Measurements from ENCODE around the gene TUBGCP6.
"Not testable (repeated sequence)": the region's sequence is repeated elsewhere in the genome, so short reads cannot be mapped to it uniquely, and the experiment has no call there.

TUBGCP6 gene

DNA sequence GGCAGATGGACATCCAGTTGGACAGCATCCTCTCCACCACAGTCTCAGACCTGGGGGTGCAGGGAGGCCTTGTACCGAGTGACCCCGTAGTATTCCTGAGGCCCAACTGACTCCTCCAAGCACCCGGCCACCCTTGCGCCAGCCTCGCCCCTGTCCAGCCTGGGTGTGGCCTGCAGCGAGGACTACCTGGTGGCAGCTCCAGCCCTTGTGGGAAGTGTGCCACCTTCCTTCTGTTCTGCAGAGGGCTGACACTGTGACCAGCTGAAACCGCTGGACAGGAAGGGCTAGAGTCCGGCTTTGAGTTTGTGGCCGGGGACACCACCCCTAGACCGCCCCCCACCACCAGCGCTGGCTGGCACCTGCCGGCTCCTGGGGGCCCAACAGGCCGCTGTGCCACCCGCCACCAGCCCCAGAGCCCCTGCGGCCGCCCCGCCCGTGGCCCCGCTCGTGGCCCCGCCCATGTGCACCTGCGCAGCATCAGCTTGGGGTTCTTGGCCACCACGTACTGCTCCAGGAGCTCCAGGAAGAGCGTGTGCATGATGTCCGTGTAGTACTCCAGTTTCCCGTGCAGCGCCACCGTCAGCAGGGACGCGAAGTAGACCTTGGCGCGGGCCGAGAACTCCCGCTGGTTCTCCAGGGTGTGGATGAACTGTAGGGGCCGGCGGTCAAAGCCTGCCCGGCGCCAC is 35.3 kb upstream of the TUBGCP6 start:
- no peak for DNase-seq (ENCODE audit: low spot score)

DNA sequence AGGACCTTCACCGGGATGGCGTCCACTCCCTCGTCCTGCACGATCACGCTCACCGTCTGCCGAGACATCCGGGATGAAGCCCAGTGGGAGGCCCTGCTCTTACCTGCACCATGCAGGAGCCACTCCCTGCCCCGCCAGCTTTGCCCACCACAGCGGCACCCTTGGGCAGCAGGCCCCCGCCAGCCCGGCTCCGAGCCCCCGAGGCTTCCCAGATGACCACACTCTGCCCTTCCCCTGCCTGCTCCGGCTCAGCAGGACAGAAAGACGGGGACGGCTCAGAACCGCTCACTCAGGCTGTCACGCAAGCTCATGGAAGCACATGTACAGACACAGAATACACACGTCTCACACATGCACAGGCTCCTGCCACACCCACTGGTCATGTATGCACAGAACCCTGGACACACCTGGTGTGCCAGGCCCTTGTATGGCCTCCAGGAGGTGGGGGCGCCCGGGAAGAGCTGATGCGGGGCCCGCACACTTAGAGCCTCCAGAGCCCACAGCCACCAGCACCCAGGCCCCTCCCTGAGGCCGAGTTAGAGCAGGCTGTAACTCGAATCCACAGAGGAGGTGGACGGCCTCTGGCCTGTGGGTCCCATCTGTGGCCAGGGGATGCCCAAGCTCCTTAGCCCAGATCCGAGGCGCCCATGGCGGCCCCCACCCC is 34.3 kb upstream of the TUBGCP6 start:
- no peak for DNase-seq (ENCODE audit: low spot score)

DNA sequence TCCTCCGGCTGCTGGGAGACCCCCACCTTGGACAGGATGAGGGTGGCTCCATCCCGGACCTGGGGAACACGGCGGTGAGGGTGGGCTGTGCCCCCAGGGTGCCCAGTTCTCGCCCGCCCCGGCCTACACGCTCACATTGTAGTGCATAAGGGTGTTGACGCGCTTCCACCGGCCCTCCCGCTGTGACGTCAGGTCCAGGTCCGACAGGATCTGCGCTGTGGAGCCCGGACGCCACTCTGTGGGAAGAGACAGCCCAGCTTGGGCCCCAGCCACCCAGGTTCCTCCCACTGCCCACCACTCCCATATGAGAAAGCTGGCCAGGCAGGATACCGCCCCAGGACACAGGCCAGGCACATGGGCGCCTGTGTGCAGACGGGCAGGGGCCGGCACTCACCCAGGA is 33.6 kb upstream of the TUBGCP6 start:
- no peak for DNase-seq (ENCODE audit: low spot score)

DNA sequence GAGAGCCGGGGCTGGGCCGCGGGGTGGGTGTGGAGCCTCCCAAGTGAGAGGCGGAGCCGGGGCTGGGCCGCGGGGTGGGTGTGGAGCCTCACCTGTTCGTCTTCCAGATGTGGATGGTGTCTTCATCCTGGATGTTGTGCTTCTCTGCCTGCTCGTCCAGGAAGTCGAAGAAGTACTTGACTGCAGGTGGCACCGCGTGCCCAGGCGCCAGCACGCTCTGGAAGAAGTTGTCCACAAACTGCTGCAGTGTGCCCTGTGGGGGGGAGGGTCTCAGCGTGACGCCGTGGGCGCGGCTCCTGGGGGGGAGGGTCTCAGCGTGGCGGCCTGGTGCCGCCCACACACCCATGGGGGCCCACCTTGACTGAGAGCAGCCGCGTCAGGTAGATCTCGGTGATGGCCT is 32.9 kb upstream of the TUBGCP6 start:
- DNase-seq (ENCODE audit: low spot score) = no peak

DNA sequence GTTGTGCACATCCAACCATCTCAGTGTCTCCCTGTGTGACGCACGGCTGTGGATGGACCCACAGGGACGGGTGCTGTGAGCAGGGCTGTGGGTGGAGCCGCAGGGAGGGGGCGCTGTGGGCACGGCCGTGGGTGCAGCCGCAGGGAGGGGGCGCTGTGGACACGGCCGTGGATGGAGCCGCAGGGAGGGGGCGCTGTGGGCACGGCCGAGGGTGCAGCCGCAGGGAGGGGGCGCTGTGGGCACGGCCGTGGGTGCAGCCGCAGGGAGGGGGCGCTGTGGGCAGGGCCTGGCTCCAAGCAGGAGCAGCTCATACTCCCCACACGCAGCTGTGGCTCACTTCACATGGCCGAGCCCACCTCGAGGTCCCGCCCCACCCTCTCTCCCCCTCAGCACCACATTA is 31.3 kb upstream of the TUBGCP6 start:
- DNase-seq (ENCODE audit: low spot score) = peak; percentile 91

DNA sequence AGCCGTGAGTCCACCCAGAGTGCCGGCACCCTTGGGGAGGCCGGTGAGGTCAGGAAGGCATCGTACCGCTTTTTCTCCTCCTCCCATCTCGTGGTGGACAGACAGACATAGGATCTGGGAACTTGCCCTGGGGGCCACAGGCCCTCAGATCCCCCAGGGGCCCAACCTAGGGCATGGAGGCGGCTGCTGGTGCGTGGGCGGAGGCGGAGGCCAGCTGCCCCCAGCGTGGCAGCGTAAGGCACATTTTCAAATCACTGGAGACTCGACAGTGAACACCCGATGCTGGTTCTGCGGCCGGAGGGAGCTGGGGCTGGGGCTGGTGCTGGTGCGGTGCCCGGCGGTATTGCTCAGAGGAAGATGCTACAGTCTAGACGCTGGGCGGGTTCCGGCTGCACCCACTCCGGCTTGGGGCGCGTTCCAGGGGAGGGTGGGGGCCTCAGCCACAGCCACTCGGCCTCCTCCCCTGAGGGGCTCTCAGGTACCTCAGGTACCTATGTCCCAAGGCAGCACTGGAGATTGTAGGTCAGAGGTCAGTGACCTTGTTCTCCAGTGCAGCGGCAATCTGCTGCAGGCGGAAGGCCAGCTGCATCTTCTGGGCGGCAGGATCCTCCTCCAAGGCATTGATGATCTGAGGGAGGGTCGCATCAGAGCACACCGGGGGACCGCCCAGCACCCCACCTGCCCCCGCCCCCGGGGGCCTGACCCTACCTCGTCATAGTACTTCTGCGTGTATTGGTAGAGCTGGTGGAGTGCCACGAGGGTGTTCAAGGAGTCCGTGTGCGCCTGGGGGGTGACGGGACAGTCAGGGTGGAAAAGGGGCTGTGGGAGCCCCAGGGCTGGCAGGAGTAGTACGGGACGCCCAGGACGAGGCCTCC is 30.6 kb upstream of the TUBGCP6 start:
- DNase-seq (ENCODE audit: low spot score) = no peak

DNA sequence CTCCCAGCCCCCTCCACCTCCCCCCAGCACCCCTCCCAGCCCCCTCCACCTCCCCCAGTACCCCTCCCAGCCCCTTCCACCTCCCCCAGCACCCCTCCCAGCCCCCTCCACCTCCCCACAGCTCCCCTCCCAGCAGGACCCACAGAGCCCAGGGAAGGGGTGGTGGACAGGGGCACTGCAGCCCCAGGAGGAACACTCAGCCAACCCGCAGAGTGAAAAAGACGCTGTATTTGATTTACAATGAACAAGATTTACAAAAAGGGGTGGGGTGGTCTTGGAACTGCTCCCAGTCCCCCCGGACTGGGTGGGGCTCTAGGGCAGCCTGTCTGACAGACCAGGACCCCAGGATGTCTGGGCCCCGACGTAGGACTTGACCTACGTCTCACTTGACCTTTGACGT is 29.9 kb upstream of the TUBGCP6 start:
- no peak for DNase-seq (ENCODE audit: low spot score)

DNA sequence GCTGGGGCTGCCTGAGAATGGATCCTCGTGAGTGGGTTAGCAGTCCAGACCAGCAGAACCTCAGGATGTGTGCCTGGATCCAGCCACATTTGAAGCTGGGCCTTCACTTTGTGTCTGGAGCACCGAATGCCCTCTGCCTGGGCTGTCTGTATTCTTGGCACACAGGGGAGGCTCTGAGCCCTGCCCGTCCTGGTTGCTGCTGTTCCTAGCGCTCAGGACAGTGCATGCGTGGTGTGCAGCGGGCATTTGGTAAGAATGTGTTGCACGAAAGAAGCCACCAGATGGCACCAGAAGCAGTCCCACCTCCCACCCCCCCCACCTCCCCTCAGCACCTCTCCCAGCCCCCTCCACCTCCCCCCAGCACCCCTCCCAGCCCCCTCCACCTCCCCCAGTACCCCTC is 29.5 kb upstream of the TUBGCP6 start:
- DNase-seq (ENCODE audit: low spot score) = peak; percentile 73

DNA sequence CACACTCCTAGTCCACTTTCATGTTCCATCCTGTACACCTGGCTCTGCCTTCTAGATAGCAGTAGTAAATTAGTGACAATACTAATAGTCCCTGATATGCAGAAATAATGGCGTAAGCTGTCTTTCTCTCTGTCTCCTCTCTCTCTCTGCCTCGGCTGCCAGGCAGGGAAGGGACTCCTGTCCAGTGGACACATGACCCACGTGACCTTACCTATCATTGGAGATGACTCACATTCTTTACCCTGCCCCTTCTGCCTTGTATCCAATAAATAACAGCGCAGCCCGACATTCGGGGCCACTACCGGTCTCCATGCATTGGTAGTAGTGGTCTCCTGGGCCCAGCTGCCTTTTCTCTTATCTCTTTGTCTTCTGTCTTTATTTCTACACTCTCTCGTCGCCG is 29.0 kb upstream of the TUBGCP6 start:
- not testable (repeated sequence) for DNase-seq (ENCODE audit: low spot score)

DNA sequence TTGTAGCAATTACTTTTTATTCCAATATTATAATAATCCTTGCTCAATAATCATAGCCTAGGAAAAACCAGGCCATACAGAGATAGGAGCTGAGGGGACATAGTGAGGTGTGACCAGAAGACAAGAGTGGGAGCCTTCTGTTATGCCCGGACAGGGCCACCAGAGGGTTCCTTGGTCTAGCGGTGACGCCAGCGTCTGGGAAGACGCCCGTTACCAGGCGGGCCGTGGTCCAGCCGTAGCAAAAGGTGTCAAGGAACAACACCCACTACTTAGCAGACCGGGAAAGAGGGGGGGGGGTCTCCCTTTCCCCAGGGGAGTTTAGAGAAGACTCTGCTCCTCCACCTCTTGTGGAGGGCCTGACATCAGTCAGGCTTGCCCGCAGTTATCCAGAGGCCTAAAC is 28.5 kb upstream of the TUBGCP6 start:
- DNase-seq (ENCODE audit: low spot score) = not testable (repeated sequence)

DNA sequence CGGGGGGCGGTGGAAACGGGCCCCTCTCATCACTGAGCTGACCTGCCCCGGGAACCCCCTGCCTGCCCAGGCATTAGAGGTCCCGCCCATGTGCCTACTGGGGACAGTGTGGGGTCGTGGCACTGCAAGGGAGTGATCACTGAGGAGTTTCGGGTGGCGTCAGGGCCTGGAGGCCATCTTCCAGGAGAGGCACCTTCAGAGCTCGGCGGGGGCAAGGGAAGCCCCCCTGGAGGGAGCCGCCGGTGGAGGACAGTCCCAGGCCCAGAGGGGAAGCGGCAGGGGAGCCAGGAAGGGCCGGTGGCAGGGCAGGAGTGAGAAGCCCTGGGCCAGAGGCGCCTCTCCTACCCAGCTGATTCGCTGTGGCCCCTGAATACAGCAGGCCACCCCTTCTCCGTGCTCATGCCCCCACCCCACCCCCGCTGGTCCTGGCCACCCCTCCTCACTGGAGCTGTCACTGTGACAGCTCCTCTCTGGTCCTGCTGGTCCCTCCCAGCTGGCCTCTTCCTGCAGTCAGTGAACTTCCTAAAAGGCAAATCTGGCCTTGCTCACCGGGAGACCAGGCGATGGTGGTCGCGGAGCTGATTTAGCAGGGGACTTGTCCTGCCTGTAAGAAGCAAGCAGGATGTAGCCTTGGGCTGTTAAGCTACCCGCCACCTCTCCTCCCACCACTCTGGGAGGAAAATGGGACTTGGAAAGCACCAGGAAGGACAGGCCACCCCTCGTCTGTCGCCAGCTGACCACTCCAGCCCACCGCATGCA is 27.4 kb upstream of the TUBGCP6 start:
- DNase-seq (ENCODE audit: low spot score) = no peak

DNA sequence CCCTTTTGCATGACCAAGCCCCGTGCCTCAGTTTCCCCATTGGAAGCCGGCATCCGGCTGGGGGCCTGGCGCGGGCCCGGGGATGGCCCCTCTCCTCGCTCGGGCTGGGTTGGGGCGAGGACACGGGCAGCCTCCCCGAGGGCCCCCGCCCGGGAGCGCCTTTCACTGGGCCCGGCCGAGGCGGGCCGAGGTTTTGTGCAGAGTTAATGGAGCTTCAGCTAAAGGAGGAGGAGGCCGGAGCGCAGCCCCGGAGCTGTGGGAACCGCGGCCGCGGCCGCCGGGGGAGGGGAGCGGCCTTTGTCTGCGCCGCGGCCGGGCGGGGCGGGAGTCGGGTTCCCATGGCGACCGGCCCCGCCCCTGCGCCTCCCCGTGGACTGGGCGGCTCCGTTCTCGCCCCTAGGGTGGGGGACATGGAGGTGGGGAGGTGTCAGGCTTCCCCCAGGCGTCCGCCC is 26.7 kb upstream of the TUBGCP6 start:
- peak; percentile 65 for DNase-seq (ENCODE audit: low spot score)

DNA sequence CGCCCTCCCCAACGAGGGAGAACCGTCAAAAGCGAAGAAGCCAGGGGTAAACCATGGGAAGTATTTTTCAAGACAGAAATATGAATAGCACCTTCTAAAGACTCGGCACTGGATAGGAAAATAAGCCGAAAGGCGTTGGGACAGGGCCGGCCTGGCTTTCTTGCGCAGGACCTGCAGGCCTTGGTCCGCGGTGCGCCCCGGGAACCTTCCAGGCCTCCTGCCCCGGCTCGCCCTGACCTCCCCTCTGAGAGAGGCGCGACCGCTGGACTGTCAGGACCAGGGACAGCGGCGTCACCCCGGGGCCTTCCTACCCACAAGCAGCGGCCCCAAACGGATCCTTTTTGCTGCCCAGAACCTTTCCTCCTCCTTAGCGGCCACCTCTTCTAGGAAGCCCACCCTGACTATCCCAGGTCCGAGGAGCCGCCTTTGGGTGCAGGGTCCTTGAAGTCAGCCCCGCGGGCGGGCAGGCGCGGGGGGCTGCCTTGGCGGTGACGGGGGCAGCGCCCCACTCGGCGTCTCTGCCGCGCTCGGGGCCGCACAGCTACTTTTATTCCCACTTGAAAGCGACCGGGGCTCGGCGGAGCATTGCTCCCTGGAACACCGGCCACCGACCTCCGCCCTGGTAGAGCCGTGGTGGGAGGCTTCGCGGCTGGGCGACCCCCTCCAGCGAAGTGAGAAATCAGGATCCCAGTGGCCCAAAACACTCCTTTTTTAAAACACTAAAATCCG is 26.0 kb upstream of the TUBGCP6 start:
- DNase-seq (ENCODE audit: low spot score) = peak; percentile 54

DNA sequence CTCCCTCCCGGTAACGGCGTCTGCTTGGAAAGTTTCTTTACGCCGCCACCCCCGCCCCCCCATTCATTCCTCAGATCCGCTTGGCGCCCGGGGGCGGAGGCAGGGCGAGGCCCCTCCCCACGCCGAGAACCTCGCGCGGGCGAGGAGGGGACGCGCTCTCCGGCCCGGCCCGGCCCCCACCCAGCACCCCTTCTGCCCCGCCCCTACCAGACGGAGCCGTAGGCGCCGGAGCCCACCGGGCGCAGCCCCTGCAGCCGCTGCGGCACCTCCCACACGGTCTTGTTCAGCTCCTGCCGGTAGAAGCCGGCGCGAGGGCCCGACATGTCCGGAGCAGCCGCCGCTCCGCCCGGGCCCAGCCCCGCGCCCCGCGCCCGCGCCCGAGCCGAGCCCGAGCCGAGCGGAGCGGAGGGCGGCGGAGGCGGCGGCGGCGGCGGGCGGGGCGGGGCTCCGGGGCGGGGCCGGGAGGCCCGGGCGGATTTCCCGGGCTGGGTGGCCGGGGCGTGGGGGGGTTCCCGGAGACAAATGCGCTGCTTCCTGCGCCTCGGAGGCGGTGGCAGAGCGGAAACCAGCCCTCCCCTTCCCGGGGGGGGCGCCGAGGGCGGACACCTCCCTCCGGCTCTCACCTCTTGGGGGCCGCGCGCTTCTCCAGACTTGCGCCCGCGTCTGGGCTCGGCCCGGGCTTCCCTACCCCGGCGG is 25.3 kb upstream of the TUBGCP6 start, which contains the start of gene MAPK11:
Gene MAPK11 (minus strand): TSS at position 411 of the 696 bp plus-strand sequence. CDS start 88 bp downstream, at position 323.
- peak; percentile 57 for DNase-seq (ENCODE audit: low spot score)

DNA sequence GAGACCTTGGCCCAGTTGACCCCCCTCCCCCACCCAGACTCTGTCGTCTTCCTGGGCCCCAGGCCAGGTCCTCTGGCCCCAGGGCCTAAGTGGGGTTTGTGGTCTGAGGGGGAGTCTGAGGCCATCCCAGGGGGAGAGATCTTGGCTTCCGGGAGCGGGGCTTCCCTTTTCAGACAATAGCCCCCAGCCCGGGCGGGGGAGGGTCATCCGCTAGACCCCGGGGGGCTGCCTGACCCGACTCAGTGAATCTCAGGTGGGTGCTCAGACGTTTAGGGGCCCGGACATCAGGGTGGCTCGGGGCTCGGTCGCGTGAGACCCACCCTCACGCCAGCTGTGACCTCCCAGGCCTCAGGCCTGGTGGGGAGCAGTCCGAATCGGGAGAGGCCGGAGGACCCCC is 24.7 kb upstream of the TUBGCP6 start:
- DNase-seq (ENCODE audit: low spot score) = no peak

DNA sequence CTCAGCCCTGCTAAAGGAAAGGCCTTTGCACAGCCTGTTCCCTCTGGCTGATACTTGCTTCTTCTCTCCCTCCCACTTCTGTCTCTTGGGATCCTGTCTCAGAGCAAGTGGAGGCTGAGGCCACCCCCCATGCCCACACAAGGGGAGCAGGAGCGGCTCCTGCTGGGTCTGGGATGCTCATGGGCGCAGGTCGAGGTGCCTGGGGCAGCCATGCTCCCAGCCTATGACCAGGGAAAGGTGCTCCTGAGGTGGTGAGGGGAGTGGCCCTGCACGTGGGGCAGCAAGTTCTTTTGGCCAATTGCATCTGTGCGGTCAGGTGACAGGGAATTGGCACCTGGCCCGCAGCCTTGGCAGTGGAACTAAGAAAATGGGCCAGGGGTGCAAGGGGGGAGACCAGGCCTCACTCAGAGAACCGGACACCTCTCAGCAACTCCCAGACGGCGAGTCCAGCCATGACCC is 23.9 kb upstream of the TUBGCP6 start:
- no peak for DNase-seq (ENCODE audit: low spot score)

DNA sequence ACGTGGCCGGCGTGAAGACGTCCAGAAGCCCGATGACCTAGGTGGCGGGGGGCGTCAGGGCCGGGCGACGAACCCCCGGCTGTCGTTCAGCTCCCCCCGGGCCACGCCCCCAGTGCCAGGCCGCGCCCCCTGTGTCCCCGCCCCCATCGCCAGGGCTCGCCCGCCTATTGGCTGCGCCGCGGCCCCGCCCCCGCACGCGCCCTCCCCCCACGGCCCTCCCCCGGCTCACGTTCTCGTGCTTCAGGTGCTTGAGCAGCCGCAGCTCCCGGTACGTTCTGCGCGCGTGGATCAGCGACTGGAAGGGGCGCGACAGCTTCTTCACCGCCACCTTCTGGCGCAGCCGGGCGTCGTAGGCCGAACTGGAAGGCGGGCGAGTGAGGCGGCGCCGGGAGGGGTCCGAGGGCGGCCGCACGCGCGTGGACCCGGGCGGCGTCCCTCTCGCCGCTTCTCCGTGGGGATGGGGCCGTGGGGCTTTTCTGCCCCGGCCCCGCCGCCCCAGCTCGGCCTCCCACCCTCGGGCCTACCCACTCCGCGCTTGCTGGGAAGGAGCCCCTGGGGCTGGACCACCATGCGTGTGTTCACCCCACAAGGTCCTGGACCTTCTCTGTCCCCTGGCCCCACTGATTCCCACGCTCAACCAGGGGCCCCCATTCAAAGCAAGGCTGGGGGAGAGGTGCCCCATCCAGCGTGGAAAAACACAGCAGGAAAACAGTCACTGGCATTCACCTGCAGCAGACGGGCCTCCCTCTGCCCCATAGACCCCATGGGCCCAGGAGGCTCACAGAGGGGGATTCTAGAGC is 23.0 kb upstream of the TUBGCP6 start:
- no peak for DNase-seq (ENCODE audit: low spot score)

DNA sequence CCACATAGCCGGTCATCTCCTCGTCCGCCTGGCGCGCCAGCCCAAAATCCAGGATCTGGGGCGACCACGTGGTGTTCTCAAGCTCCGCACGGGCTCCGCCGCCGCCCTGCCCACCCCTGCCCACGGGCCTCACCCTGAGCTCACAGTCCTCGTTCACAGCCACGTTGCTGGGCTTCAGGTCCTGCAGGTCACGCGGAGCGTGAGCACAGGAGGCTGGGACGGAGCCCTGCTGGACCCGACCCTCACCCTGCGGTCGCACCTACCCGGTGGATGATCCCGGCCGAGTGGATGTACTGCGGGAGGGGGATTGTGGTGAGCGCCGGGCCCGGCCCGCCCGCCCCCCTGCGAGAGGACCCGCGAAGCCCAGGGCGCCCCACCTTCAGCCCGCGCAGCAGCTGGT is 22.2 kb upstream of the TUBGCP6 start:
- no peak for DNase-seq (ENCODE audit: low spot score)

DNA sequence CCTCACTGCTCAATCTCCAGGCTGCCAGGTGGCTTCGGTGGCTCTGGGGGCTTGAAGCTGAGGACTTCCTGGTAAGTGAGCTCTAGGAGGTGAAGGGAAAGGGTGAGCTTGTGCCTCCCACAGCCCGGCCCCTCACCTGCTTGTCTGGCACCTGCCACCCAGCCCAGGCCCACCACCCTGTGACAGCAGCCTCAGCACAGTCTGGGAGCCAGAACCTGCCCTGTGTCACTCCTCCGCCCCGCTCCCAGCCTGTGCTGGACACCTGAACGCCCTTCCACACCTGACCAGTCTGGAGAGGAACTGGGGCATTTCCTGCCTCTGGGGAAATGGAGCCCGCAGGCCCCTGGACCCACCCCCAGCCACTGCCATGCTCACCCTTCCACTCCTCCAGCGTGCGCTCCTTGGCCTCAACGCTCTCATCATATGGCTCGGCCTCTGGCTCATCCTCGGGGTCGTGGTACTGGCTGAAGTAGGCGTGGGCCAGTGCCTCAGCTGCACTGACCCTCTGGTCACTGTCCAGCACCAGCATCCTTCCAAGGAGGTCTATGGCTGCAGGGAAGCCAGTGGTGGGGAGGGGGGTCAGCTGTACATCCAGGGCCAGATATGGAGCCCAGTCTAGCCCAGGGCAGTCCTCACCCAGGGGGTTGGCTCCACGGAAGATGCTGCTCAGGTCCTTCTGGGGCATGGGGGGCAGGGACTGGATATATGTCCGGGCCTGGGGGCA is 20.3 kb upstream of the TUBGCP6 start:
- DNase-seq (ENCODE audit: low spot score) = peak; percentile 48

Measured in NAMALWA (cell line).